Astrocyte (in vitro differentiated cells and primary cell): Measurements from ENCODE around the gene DUS1L.

ENCODE experiments used
- EZH2 ChIP-seq: IDR thresholded peaks from 2 replicates; pipeline ENCODE4 v1.6.1; 2012; ENCODE audit warnings: mild to moderate bottlenecking, low read length, inconsistent platforms; ENCODE audit not compliant: insufficient read depth
- TF ChIP-seq, protein P1 (sequence below): IDR thresholded peaks from 2 replicates; pipeline ENCODE4 v1.5.1; 2011; ENCODE audit warnings: low read depth, mild to moderate bottlenecking, inconsistent platforms, low read length, moderate library complexity; ENCODE audit not compliant: insufficient read depth

DNA sequence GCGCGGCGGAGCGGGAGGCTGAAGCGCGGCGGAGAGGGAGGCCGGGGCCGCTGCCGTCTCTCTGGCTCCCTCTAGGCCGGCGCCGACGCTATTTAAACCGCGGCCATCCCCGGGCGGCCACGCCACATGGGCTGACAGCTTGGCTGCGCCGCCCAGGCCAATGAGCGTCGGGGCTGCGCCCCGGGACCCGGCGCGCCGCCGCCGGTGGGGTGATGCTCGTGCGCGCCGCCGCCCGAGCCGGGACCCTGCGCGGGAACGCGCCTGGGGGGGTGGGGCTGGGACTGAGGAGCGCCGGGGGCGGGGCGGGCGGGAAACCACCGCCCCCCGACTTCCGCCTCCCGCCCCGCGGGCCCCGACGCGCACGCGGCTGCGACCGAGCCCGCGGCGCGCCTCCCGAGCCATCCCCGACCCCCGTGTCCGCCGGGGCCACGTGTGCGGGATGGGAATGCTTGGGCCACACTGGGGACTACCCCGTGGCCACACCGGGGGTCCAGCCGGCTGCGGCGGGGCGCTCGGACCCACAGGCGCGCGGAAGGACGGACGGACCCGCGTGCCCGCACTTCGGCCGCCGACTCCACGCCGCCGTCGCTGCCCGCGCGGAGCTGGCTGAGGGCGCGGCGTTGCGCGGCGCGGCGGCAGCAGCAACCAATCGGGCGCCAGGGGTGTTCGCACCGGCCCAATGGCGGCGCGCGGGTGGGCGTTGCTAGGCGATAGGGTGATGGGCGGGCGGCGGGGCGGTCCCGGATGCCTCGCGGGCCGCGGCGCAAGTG, 32.8 kb upstream of the DUS1L start, which contains the start of gene FASN:
- TF ChIP-seq EZH2 = no peak
- TF ChIP-seq, protein P1, sequence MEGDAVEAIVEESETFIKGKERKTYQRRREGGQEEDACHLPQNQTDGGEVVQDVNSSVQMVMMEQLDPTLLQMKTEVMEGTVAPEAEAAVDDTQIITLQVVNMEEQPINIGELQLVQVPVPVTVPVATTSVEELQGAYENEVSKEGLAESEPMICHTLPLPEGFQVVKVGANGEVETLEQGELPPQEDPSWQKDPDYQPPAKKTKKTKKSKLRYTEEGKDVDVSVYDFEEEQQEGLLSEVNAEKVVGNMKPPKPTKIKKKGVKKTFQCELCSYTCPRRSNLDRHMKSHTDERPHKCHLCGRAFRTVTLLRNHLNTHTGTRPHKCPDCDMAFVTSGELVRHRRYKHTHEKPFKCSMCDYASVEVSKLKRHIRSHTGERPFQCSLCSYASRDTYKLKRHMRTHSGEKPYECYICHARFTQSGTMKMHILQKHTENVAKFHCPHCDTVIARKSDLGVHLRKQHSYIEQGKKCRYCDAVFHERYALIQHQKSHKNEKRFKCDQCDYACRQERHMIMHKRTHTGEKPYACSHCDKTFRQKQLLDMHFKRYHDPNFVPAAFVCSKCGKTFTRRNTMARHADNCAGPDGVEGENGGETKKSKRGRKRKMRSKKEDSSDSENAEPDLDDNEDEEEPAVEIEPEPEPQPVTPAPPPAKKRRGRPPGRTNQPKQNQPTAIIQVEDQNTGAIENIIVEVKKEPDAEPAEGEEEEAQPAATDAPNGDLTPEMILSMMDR = no peak
